KBM-7 (cell line): Measurements from ENCODE around the gene KRTAP20-2.

Experiments used
- DNase-seq: peaks from one replicate; pipeline ENCODE4 v3.0.0-alpha.2; 2015
- in situ Hi-C: fragments of 300-500 bp; cut with MboI; formaldehyde crosslinking; loops from 2 replicates; pipeline ENCODE4 v1.14.3; 2020; ENCODE audit warnings: low sequenced_read_pairs, low pct_unique_long_range_greater_than_20kb, mixed read lengths

The KRTAP20-2 gene

DNA sequence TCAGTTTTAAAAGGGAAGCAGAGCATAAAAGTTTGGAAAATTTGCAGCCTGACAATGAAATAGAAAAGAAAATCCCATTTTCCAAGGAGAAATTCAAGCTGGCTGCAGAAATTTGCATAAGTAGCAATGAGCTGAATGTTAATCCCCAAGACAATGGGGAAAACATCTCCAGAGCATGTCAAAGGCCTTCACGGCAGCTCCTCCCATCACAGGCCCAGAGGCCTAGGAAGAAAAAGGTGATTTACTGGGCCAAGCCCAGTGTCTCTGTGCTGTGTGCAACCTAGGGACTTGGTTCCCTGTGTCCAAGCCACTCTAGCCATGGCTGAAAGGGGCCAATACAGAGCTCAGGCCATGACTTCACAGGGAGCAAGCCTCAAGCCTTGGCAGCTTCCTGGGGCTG, 33.8 kb downstream of the KRTAP20-2 start:
- no peak for DNase-seq
- in situ Hi-C loops: no loop called here

DNA sequence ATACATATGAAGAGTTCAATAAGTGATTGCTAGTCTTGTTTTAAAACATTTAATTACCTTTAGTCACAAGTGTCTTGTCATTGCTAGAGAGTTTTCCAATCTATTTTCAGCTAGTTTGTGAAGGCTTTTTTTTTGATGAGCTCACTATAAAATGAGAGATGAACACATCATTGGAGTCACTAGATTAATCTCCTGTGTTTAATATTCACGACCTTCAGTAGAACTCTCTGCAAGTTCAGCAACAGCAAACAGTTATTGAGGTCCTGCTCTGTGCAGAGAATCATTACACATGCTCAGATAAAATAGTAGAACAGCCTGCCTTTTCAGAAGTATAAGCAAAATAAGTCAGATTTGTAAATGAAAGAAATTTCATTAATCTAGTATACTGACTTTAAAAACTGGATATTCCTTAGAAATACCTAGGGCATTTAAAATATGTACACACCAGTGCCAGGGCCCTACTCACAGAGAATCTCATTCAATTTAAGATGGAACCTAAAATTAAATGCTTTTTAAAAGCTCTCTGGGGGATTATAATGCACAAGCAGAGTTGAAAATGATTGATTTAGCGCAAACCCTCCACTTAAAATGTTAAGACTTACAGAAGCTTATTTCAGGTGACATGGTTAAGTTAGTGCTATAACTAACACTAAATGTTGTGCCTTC, 38.1 kb downstream of the KRTAP20-2 start:
- DNase-seq: no peak
- in situ Hi-C loops: no loop called here

GRCh38 chr21:30674312-30674711, 39.3 kb downstream of the KRTAP20-2 start:
- no peak for DNase-seq
- in situ Hi-C loops: no loop called here

GRCh38 chr21:30676737-30677136, 41.7 kb downstream of the KRTAP20-2 start:
- DNase-seq: no peak
- in situ Hi-C loops: no loop called here

DNA sequence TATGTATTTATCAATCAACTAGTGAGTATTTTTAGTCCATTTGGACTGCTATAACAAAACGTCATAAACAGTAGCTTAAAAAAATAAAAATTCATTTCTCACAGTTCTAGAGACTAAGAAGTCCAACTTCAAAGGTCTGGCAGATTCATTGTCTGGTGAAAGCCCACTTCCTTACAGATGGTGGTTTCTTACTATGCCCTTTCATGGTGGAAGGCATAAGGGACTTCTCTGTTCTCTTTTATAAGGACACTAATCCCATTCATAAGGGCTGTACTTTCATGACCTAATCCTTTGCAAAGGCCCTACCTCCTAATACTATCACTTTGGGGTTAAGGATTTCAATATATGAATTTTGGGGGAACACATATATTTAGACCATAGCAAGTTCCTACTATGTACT, 45.6 kb downstream of the KRTAP20-2 start:
- no peak for DNase-seq
- in situ Hi-C loops: no loop called here

GRCh38 chr21:30684506-30684905, 49.5 kb downstream of the KRTAP20-2 start:
- DNase-seq: no peak
- in situ Hi-C loops: no loop called here
